Upper lobe of left lung (tissue), 6 donors: ENCODE measurements around the gene NT5C2. TPM values are rescaled to one million over a fixed set of nuclear protein-coding genes. Genes with fewer than 3 reads are reported as not detected.

Source experiments
- ATAC-seq, 2 donors: fragments of 200-7000 bp; cut with Tn5 transposase; one replicate each; pipeline ENCODE4 v1.9.1; 2022; ENCODE audit warnings: mild to moderate bottlenecking in 2 of 2, moderate library complexity in 2 of 2; ENCODE audit not compliant: low FRiP score in 2 of 2
- DNase-seq, 2 donors: peaks; one replicate each; pipeline ENCODE4 v3.0.0-alpha.2; 2019 to 2020
- H3K27ac ChIP-seq, 4 donors: fragments of 200-600 bp; sonication (generic); one replicate each; pipeline ENCODE4 v1.5.1; 2016 to 2019
- H3K27me3 ChIP-seq, 4 donors: fragments of 200-600 bp; sonication (generic); one replicate each; pipeline ENCODE4 v1.5.1; 2017 to 2019
- H3K36me3 ChIP-seq, 4 donors: fragments of 200-600 bp; sonication (generic); one replicate each; pipeline ENCODE4 v1.5.1; 2016 to 2019
- H3K4me1 ChIP-seq, 4 donors: fragments of 200-600 bp; sonication (generic); one replicate each; pipeline ENCODE4 v1.5.1; 2018 to 2019
- H3K4me3 ChIP-seq, 4 donors: fragments of 200-600 bp; sonication (generic); one replicate each; pipeline ENCODE4 v1.5.1; 2017 to 2019; ENCODE audit warnings: mild to moderate bottlenecking in 2 of 4, moderate library complexity in 1 of 4
- H3K9me3 ChIP-seq, 4 donors: fragments of 200-600 bp; sonication (generic); one replicate each; pipeline ENCODE4 v1.5.1; 2018 to 2019
- CTCF ChIP-seq, 6 experiments: fragments of 450-650 bp in 4 of 6; fragments of 200-600 bp in 2 of 6; sonication (generic) in 2 of 6; IDR thresholded peaks; one replicate each; pipeline ENCODE4 v1.5.1; 2016 to 2019; ENCODE audit warnings: antibody characterized with exemption in 6 of 6
- EP300 ChIP-seq, 4 donors: sonication (generic); formaldehyde crosslinking; IDR thresholded peaks; one replicate each; pipeline ENCODE4 v1.5.1; 2017; ENCODE audit warnings: antibody characterized with exemption in 4 of 4, control low read depth in 2 of 4
- POLR2A ChIP-seq, 4 donors: fragments of 450-650 bp; IDR thresholded peaks; one replicate each; pipeline ENCODE4 v1.5.1; 2016 to 2017; ENCODE audit warnings: antibody characterized with exemption in 4 of 4, mild to moderate bottlenecking in 2 of 4
- POLR2AphosphoS5 ChIP-seq, 2 donors: sonication (generic); formaldehyde crosslinking; IDR thresholded peaks; one replicate each; pipeline ENCODE4 v1.5.1; 2017; ENCODE audit warnings: antibody characterized with exemption in 2 of 2
- WGBS, 2 donors: methylation state at CpG; one replicate each; pipeline ENCODE4 v1.1.5; 2017 to 2018; 5-methylcytosine and 5-hydroxymethylcytosine counted together
- total RNA-seq, 6 donors: library from RNA; depleted of rRNA in 4 of 6; stranded (reverse); fragments of >200 nt in 4 of 6; gene quantifications; one replicate each; pipeline versions ENCODE4 v1.1.0 to v1.2.1, GENCODE V29; 2016 to 2021
- donor health status: DM: no; HTN: no; CAD: no; lungs with moderate emphysema.
- donor health status: DM: no; HTN: yes; CAD: no; lungs with severe emphysema.

Gene NT5C2
- total RNA-seq, 6 donors from 2014 or later: 47.4 to 122 (median 85.1) TPM

- WGBS, 2 donors: 59 to 60% methylated on average over 7 of the region's 7 CpGs
- DNase-seq: peak in 1 of 2 donors; percentile 44
- TF ChIP-seq POLR2AphosphoS5 (IDR thresholded peaks at IDR 0.05) (no peak), POLR2A (IDR thresholded peaks at IDR 0.05) (no peak), EP300 (IDR thresholded peaks at IDR 0.05) (no peak), CTCF (IDR thresholded peaks at IDR 0.05) (no peak)
- no peak for ATAC-seq
- peaks cover 0 to 36% (median 20%) of the 10 kb centered on the region in 4 donors for H3K4me1 ChIP-seq
- no peaks in the 10 kb centered on the region for H3K36me3 ChIP-seq
- no peak overlapping the region for H3K4me3 ChIP-seq
- H3K9me3 ChIP-seq: no peaks in the 10 kb centered on the region
- H3K27me3 ChIP-seq: no peaks in the 10 kb centered on the region
- peak overlapping the region; percentile 22 to 76 (median 64) for H3K27ac ChIP-seq
These were observed 39.9 kb upstream of the NT5C2 start for GRCh38 chr10:103232772-103233488.

GRCh38 chr10:103232131-103232673 lies 39.1 kb upstream of the NT5C2 start:
- TF ChIP-seq POLR2A (IDR thresholded peaks at IDR 0.05) (no peak), CTCF (IDR thresholded peaks at IDR 0.05) (no peak), POLR2AphosphoS5 (IDR thresholded peaks at IDR 0.05) (no peak), EP300 (IDR thresholded peaks at IDR 0.05) (no peak)
- no peaks in the 10 kb centered on the region for H3K36me3 ChIP-seq
- 55 to 59% methylated on average over 3 of the region's 3 CpGs for WGBS, 2 donors
- H3K9me3 ChIP-seq: no peaks in the 10 kb centered on the region
- no peak overlapping the region for H3K4me3 ChIP-seq
- H3K27me3 ChIP-seq: no peaks in the 10 kb centered on the region
- peak overlapping the region; percentile 59 to 76 (median 66) for H3K27ac ChIP-seq
- ATAC-seq: no peak
- H3K4me1 ChIP-seq: peaks cover 0 to 36% (median 20%) of the 10 kb centered on the region in 4 donors
- DNase-seq: no peak

DNA sequence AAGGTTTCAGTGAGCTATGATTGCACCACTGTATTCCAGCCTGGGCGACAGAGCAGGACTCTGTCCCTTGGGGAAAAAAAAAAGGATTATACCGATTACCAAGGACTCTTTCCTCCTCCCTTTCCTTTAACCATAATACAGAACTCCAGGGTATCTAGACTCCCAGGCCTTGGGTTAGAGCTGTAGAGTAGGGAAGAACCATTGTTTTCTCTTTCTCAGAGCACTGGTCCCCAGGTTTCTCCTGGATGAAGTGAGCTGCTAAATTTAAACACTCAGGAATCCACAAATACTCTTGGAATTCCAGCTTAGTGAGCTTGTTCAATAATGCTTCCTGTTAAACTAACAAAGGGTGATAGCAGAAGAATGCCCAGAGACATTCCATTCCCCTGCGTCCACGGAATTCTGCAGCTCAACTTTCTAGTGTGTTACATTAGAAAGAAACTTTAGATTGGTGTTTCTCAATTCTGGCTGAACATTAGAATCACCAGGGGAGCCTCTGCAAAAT lies 38.0 kb upstream of the NT5C2 start:
- no peaks in the 10 kb centered on the region for H3K27me3 ChIP-seq
- WGBS, 2 donors: 32 to 47% methylated on average over 4 of the region's 4 CpGs
- peak overlapping the region; percentile 59 to 76 (median 66) for H3K27ac ChIP-seq
- H3K4me1 ChIP-seq: peaks cover 0 to 36% (median 21%) of the 10 kb centered on the region in 4 donors
- DNase-seq (peak in 1 of 2 donors; percentile 54), ATAC-seq (peak; percentile 42 to 70)
- H3K9me3 ChIP-seq: no peaks in the 10 kb centered on the region
- no peak overlapping the region for H3K4me3 ChIP-seq
- H3K36me3 ChIP-seq: no peaks in the 10 kb centered on the region
- peak in 1 of 2 donors; percentile 39 for TF ChIP-seq POLR2AphosphoS5 (IDR thresholded peaks at IDR 0.05)
- peak in 2 of 4 donors; percentile 35 to 36 for TF ChIP-seq EP300 (IDR thresholded peaks at IDR 0.05)
- no peak for TF ChIP-seq POLR2A (IDR thresholded peaks at IDR 0.05)
- TF ChIP-seq CTCF (IDR thresholded peaks at IDR 0.05): no peak

- H3K27me3 ChIP-seq: no peaks in the 10 kb centered on the region
- no peak overlapping the region for H3K27ac ChIP-seq
- no peak for DNase-seq
- no peak overlapping the region for H3K4me3 ChIP-seq
- H3K36me3 ChIP-seq: no peaks in the 10 kb centered on the region
- 86 to 91% methylated on average over 1 of the region's 1 CpG for WGBS, 2 donors
- ATAC-seq: no peak
- H3K4me1 ChIP-seq: peaks cover 0 to 26% (median 17%) of the 10 kb centered on the region in 4 donors
- H3K9me3 ChIP-seq: peaks cover 0 to 18% (median 15%) of the 10 kb centered on the region in 4 donors
- TF ChIP-seq CTCF (IDR thresholded peaks at IDR 0.05) (no peak), POLR2A (IDR thresholded peaks at IDR 0.05) (no peak), POLR2AphosphoS5 (IDR thresholded peaks at IDR 0.05) (no peak), EP300 (IDR thresholded peaks at IDR 0.05) (no peak)
These were observed 34.3 kb upstream of the NT5C2 start for GRCh38 chr10:103227416-103227815.
